SU-DHL-6 (cell line): ENCODE measurements around the gene OSM.

Source experiments
- CTCF ChIP-seq: fragments of 200-600 bp; sonication (generic); IDR thresholded peaks from one replicate; pipeline ENCODE4 v1.5.1; 2017; ENCODE audit warnings: antibody characterized with exemption, mild to moderate bottlenecking, low read length, moderate library complexity; ENCODE audit not compliant: insufficient read depth, poor library complexity, severe bottlenecking
- EZH2phosphoT487 ChIP-seq: fragments of 200-600 bp; sonication (generic), shearing (Covaris generic); conservative IDR thresholded peaks from 2 replicates; pipeline ENCODE4 v1.6.1; 2018; ENCODE audit warnings: mild to moderate bottlenecking, antibody characterized with exemption, low read length, moderate library complexity, mixed read lengths

- TF ChIP-seq CTCF (no peak), EZH2phosphoT487 (no peak)
Measured at GRCh38 chr22:30225220-30225927, 41.3 kb downstream of the OSM start.
